SK-N-SH (cell line): ENCODE results near the gene STON2.

Experiments
- EP300 ChIP-seq, 2 experiments: IDR thresholded peaks; 2 replicates each; pipeline versions ENCODE4 v1.4.0 to v1.6.1; 2012; ENCODE audit warnings: borderline replicate concordance in 1 of 2, low read depth in 1 of 2, low read length in 1 of 2
- EZH2phosphoT487 ChIP-seq: fragments of 200-600 bp; sonication (generic); IDR thresholded peaks from 2 replicates; pipeline ENCODE4 v1.6.1; 2017; ENCODE audit warnings: low read depth, mixed run types, mild to moderate bottlenecking, antibody characterized with exemption, moderate library complexity, borderline replicate concordance
- FOXJ3 ChIP-seq: sonication (generic); formaldehyde crosslinking; IDR thresholded peaks from 2 replicates; pipeline ENCODE4 v1.5.1; 2020; ENCODE audit warnings: mild to moderate bottlenecking, missing genetic modification reagents
- JUND ChIP-seq: IDR thresholded peaks from 2 replicates; pipeline ENCODE4 v1.4.0; 2012
- MAX ChIP-seq: IDR thresholded peaks from 2 replicates; pipeline ENCODE4 v1.4.0; 2012; ENCODE audit warnings: low read depth
- PBX3 ChIP-seq: IDR thresholded peaks from 2 replicates; pipeline ENCODE4; 2012
- POLR2AphosphoS5 ChIP-seq: IDR thresholded peaks from 2 replicates; pipeline ENCODE4 v1.6.1; 2012; ENCODE audit warnings: low read depth, low read length
- RCOR1 ChIP-seq: fragments of 150-350 bp; IDR thresholded peaks from 2 replicates; pipeline ENCODE4 v1.6.1; 2017; ENCODE audit warnings: antibody characterized with exemption, low read length
- SIN3A ChIP-seq: IDR thresholded peaks from 2 replicates; pipeline ENCODE4 v1.6.1; 2012; ENCODE audit warnings: low read depth, mild to moderate bottlenecking, low read length, moderate library complexity, borderline replicate concordance
- SMC3 ChIP-seq: IDR thresholded peaks from 2 replicates; pipeline ENCODE4 v1.6.1; 2012; ENCODE audit warnings: low read depth, low read length, improper control_type of control experiment
- YY1 ChIP-seq: IDR thresholded peaks from 2 replicates; pipeline ENCODE4 v1.4.0; 2012; ENCODE audit warnings: low read depth, mild to moderate bottlenecking
- TF ChIP-seq, protein P1 (sequence below): fragments of 200-600 bp; sonication (generic); IDR thresholded peaks from 2 replicates; pipeline ENCODE4 v1.6.1; 2017; ENCODE audit warnings: antibody characterized with exemption, mild to moderate bottlenecking, moderate library complexity
- TF ChIP-seq, protein P2 (sequence below): fragments of 150-350 bp; IDR thresholded peaks from 2 replicates; pipeline ENCODE4 v1.6.1; 2017; ENCODE audit warnings: antibody characterized with exemption, low read length, low read depth, borderline replicate concordance

GRCh38 chr14:81231540-81231939 lies 168.6 kb downstream of the STON2 start:
- no peak for TF ChIP-seq EZH2phosphoT487
- TF ChIP-seq, protein P1, sequence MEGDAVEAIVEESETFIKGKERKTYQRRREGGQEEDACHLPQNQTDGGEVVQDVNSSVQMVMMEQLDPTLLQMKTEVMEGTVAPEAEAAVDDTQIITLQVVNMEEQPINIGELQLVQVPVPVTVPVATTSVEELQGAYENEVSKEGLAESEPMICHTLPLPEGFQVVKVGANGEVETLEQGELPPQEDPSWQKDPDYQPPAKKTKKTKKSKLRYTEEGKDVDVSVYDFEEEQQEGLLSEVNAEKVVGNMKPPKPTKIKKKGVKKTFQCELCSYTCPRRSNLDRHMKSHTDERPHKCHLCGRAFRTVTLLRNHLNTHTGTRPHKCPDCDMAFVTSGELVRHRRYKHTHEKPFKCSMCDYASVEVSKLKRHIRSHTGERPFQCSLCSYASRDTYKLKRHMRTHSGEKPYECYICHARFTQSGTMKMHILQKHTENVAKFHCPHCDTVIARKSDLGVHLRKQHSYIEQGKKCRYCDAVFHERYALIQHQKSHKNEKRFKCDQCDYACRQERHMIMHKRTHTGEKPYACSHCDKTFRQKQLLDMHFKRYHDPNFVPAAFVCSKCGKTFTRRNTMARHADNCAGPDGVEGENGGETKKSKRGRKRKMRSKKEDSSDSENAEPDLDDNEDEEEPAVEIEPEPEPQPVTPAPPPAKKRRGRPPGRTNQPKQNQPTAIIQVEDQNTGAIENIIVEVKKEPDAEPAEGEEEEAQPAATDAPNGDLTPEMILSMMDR: no peak
- no peak for TF ChIP-seq EP300 (IDR thresholded peaks at IDR 0.05; ENCODE audit: borderline replicate concordance in 1 of 2, low read depth in 1 of 2, low read length in 1 of 2)
- no peak for TF ChIP-seq SMC3
- TF ChIP-seq, protein P2, sequence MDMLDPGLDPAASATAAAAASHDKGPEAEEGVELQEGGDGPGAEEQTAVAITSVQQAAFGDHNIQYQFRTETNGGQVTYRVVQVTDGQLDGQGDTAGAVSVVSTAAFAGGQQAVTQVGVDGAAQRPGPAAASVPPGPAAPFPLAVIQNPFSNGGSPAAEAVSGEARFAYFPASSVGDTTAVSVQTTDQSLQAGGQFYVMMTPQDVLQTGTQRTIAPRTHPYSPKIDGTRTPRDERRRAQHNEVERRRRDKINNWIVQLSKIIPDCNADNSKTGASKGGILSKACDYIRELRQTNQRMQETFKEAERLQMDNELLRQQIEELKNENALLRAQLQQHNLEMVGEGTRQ: no peak
- no peak for TF ChIP-seq YY1
- TF ChIP-seq PBX3: no peak
- no peak for TF ChIP-seq POLR2AphosphoS5
- TF ChIP-seq FOXJ3 (CRISPR knock-in tag): no peak
- TF ChIP-seq JUND: no peak
- no peak for TF ChIP-seq RCOR1
- TF ChIP-seq MAX: no peak
- TF ChIP-seq SIN3A: no peak
